AG04449 (cell line): Measurements from ENCODE around the gene AIP.
"Not testable (repeated sequence)": the region's sequence is repeated elsewhere in the genome, so short reads cannot be mapped to it uniquely, and the experiment has no call there.

Experiments
- CTCF ChIA-PET: fragments of 350-600 bp; formaldehyde crosslinking; extraction: SDS; loops from one replicate; lab custom pipeline; 2021; ENCODE audit warnings: antibody characterized with exemption; lab: Yijun Ruan, JAX
- POLR2A ChIA-PET: fragments of 400-600, 350-600 bp; formaldehyde crosslinking; extraction: SDS; loops from one replicate; lab custom pipeline; 2020; ENCODE audit warnings: antibody characterized with exemption, inconsistent platforms; lab: Yijun Ruan, JAX
- DNase-seq: peaks from one replicate; pipeline ENCODE4 v3.0.0-alpha.2; 2010; ENCODE audit warnings: low read depth, low spot score
- H3K4me3 ChIP-seq: 2 replicates; pipeline ENCODE4 v1.5.1; 2011; ENCODE audit warnings: low read depth, mild to moderate bottlenecking, control low read depth, low read length
- TF ChIP-seq, protein P1 (sequence below): IDR thresholded peaks from one replicate; pipeline ENCODE4 v1.5.1; 2011; ENCODE audit warnings: mild to moderate bottlenecking, moderate library complexity, low read length, control low read depth, inconsistent platforms; ENCODE audit not compliant: insufficient read depth; ENCODE audit errors: missing control alignments

AIP gene

DNA sequence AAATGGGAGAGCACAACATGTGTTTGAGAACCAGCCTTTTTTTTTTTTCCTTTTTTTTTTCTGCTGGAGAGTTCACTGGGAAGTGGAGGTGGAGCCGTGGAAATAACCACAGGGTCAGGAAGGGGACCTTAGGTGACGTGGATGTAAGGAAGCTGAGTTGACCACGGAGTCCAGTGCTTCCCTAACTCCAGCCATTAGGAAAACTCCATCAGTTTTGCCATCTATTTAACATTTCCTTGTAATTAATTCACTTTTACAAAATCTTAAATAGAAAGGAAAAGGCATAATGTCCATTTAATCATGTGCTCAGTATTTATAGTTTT, 27.2 kb downstream of the AIP start:
- TF ChIP-seq, protein P1, sequence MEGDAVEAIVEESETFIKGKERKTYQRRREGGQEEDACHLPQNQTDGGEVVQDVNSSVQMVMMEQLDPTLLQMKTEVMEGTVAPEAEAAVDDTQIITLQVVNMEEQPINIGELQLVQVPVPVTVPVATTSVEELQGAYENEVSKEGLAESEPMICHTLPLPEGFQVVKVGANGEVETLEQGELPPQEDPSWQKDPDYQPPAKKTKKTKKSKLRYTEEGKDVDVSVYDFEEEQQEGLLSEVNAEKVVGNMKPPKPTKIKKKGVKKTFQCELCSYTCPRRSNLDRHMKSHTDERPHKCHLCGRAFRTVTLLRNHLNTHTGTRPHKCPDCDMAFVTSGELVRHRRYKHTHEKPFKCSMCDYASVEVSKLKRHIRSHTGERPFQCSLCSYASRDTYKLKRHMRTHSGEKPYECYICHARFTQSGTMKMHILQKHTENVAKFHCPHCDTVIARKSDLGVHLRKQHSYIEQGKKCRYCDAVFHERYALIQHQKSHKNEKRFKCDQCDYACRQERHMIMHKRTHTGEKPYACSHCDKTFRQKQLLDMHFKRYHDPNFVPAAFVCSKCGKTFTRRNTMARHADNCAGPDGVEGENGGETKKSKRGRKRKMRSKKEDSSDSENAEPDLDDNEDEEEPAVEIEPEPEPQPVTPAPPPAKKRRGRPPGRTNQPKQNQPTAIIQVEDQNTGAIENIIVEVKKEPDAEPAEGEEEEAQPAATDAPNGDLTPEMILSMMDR = no peak
- no peak overlapping the region for H3K4me3 ChIP-seq
- ChIA-PET CTCF (no interaction called here), POLR2A (no interaction called here)
- no peak for DNase-seq

DNA sequence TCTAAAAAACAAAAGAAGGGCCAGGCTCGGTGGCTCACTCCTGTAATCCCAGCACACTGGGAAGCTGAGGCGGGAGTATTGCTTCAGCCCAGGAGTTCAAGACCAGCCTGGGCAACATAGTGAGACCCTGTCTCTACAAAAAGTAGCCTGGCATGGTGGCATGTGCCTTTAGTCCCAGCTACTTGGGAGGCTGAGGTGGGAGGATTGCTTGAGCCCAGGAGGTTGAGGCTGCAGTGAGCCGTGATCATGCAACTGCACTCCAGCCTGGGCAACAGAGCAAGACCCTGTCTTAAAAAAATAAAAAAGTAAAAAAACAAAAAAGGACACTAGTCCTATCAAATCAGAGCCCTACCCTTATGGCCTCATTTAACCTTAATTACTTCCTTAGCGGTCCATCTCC, 28.7 kb downstream of the AIP start:
- DNase-seq, CTCF ChIA-PET, POLR2A ChIA-PET, H3K4me3 ChIP-seq: not testable (repeated sequence)

DNA sequence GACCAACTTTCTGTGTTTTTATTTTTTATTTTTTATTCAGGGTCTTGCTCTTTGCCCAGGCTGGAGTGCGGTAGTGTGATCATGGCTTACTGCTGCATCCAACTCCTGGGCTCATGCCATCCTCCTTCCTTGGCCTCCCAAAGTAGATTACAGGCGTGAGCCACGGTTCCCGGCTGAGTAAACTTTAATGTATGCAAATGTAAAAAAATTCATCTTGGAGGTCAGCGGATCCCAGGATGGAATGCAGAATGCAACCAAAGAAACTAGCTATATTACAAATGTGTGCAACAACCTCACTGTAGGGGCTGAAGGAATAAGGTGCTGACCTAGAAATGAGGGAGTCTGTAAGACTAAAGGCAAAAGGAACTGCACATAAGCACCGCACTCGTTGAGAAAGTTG, 31.3 kb downstream of the AIP start:
- no peak for DNase-seq
- TF ChIP-seq, protein P1 = no peak
- ChIA-PET POLR2A (no interaction called here), CTCF (no interaction called here)
- no peak overlapping the region for H3K4me3 ChIP-seq

DNA sequence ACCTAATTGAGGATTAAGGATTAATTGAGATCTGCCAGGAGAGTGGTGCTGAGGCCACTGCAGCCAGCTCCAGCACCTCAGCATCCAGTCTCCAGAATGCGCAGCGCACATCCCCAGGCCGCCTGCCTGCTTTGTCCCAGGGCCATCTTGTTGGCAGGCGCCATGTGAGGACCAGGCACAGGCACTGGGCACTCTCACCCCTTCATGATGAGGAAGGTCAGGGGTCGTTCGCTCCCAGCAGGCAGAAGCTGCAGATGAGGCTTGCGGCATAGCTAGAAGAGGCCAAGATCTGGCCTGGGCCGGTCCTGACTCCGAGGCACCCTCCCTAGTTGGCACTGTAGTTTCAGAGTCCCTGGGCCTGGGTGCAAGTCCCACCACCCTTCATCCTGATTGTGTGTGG, 34.0 kb downstream of the AIP start:
- TF ChIP-seq, protein P1 = no peak
- no peak for DNase-seq
- no peak overlapping the region for H3K4me3 ChIP-seq
- ChIA-PET POLR2A (no interaction called here), CTCF (no interaction called here)

DNA sequence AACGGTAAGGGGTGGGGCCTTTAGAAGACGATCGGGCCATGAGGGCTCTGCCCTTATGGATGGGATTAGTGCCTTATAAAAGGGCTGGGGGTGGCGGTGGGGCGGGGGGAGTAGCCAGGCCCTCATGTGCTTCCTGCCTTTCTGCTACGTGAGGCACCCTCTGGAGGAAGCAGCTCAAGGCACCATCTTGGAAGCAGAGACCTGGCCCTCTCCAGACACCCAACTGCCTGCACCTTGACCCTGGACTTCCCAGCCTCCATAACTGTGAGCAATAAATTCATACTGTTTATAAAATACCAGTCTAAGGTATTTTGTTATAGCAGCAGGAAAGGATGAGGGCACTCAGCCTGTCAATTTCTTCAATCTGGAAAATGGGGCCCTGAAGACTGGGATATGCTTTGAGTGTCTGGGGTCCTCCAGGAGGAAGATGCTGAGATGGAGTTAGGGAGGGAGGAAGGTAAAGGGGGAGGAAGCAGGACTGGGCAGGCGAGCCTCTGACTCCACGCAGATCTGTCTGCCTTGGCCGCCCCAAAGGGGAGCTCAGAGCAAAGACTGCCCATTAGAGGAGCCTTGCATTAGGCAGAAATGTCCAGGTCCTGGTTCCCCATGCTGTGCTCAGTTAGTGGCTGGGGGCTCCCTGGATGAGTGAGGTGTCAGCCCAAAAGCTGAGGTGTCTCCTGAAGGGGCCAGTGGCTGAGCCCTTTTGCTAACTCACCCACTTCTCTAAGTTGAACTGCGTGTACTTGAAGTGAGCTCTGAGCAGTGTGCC, 35.1 kb downstream of the AIP start:
- DNase-seq = no peak
- ChIA-PET POLR2A (no interaction called here), CTCF (no interaction called here)
- TF ChIP-seq, protein P1 = no peak
- H3K4me3 ChIP-seq = no peak overlapping the region

DNA sequence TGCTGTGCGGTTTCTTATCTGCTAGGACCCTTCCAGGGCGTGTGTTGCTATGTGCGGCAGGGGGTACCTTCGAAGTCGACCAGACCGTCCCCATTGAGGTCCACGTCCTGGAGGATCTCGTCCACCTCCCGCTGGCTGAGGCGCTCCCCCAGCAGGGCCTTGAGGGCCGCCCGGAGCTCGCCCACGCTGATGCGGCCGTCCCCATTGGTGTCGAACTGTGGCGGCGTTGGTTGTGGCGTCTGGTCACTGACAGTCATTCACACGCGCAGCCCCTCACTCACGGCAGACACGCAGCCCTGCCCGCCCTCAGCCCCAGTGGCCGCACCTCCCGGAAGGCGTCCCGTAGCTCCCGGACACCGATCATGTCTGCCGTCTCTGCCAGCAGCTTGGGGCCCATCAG, 36.9 kb downstream of the AIP start:
- CTCF ChIA-PET = no interaction called here
- TF ChIP-seq, protein P1 = no peak
- H3K4me3 ChIP-seq = no peak overlapping the region
- DNase-seq = no peak
- POLR2A ChIA-PET = no interaction called here
